ENCODE data around the gene PROZ. TPM values are rescaled to one million over a fixed set of nuclear protein-coding genes. Genes with fewer than 3 reads are reported as not detected.

PROZ gene
- total RNA-seq, 4 donors from 2014 or later, result not detected

- Histone ChIP-seq H3K36me3 (peaks cover 9 to 82% (median 15%) of the 10 kb centered on the region in 3 donors), H3K27me3 (no peaks in the 10 kb centered on the region), H3K4me1 (peaks cover 0 to 16% (median 0%) of the 10 kb centered on the region in 3 donors), H3K4me3 (no peak overlapping the region), H3K27ac (no peak overlapping the region), H3K9me3 (no peaks in the 10 kb centered on the region)
- WGBS, 2 donors, result 79 to 81% methylated on average over 4 of the region's 4 CpGs
- intact Hi-C loops (cut with DNase I), result no loop called here
- no peak for DNase-seq
- TF ChIP-seq POLR2A (IDR thresholded peaks at IDR 0.05), result no peak
- TF ChIP-seq, protein P1, sequence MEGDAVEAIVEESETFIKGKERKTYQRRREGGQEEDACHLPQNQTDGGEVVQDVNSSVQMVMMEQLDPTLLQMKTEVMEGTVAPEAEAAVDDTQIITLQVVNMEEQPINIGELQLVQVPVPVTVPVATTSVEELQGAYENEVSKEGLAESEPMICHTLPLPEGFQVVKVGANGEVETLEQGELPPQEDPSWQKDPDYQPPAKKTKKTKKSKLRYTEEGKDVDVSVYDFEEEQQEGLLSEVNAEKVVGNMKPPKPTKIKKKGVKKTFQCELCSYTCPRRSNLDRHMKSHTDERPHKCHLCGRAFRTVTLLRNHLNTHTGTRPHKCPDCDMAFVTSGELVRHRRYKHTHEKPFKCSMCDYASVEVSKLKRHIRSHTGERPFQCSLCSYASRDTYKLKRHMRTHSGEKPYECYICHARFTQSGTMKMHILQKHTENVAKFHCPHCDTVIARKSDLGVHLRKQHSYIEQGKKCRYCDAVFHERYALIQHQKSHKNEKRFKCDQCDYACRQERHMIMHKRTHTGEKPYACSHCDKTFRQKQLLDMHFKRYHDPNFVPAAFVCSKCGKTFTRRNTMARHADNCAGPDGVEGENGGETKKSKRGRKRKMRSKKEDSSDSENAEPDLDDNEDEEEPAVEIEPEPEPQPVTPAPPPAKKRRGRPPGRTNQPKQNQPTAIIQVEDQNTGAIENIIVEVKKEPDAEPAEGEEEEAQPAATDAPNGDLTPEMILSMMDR (IDR thresholded peaks at IDR 0.05), result no peak
Measured at GRCh38 chr13:113190181-113190580, 31.7 kb downstream of the PROZ start.

GRCh38 chr13:113192279-113192678, 33.8 kb downstream of the PROZ start:
- H3K36me3 ChIP-seq, result peaks cover 9 to 97% (median 24%) of the 10 kb centered on the region in 3 donors
- intact Hi-C loops (cut with DNase I), result no loop called here
- 75 to 77% methylated on average over 4 of the region's 4 CpGs for WGBS, 2 donors
- TF ChIP-seq, protein P1 (IDR thresholded peaks at IDR 0.05), result no peak
- TF ChIP-seq POLR2A (IDR thresholded peaks at IDR 0.05), result no peak
- no peak overlapping the region for H3K4me3 ChIP-seq
- no peak overlapping the region for H3K27ac ChIP-seq
- peaks cover 0 to 7% (median 0%) of the 10 kb centered on the region in 3 donors for H3K4me1 ChIP-seq
- no peaks in the 10 kb centered on the region for H3K27me3 ChIP-seq
- DNase-seq, result no peak
- no peaks in the 10 kb centered on the region for H3K9me3 ChIP-seq

- DNase-seq, result no peak
- H3K36me3 ChIP-seq, result peaks cover 9 to 100% (median 27%) of the 10 kb centered on the region in 3 donors
Measured at GRCh38 chr13:113192902-113193301, 34.5 kb downstream of the PROZ start.

GRCh38 chr13:113195360-113195759, 36.9 kb downstream of the PROZ start:
- WGBS, 2 donors, result 72 to 77% methylated on average over 6 of the region's 6 CpGs
- Histone ChIP-seq H3K36me3 (peaks cover 9 to 100% (median 37%) of the 10 kb centered on the region in 3 donors), H3K4me3 (no peak overlapping the region), H3K27ac (no peak overlapping the region), H3K9me3 (no peaks in the 10 kb centered on the region), H3K27me3 (no peaks in the 10 kb centered on the region), H3K4me1 (no peaks in the 10 kb centered on the region)
- TF ChIP-seq, protein P1 (IDR thresholded peaks at IDR 0.05), result no peak
- TF ChIP-seq POLR2A (IDR thresholded peaks at IDR 0.05), result no peak
- no peak for DNase-seq
- intact Hi-C loops (cut with DNase I), result no loop called here

More at GRCh38 chr13:113192902-113193301, 34.5 kb downstream of the PROZ start:
- Histone ChIP-seq H3K27me3 (no peaks in the 10 kb centered on the region), H3K4me1 (peaks cover 0 to under 1% (median 0%) of the 10 kb centered on the region in 3 donors), H3K4me3 (no peak overlapping the region), H3K27ac (no peak overlapping the region), H3K9me3 (no peaks in the 10 kb centered on the region)
- WGBS, 2 donors, result 70 to 88% methylated on average over 2 of the region's 2 CpGs
- TF ChIP-seq, protein P1 (IDR thresholded peaks at IDR 0.05), result no peak
- no peak for TF ChIP-seq POLR2A (IDR thresholded peaks at IDR 0.05)
- intact Hi-C loops (cut with DNase I), result no loop called here

DNA sequence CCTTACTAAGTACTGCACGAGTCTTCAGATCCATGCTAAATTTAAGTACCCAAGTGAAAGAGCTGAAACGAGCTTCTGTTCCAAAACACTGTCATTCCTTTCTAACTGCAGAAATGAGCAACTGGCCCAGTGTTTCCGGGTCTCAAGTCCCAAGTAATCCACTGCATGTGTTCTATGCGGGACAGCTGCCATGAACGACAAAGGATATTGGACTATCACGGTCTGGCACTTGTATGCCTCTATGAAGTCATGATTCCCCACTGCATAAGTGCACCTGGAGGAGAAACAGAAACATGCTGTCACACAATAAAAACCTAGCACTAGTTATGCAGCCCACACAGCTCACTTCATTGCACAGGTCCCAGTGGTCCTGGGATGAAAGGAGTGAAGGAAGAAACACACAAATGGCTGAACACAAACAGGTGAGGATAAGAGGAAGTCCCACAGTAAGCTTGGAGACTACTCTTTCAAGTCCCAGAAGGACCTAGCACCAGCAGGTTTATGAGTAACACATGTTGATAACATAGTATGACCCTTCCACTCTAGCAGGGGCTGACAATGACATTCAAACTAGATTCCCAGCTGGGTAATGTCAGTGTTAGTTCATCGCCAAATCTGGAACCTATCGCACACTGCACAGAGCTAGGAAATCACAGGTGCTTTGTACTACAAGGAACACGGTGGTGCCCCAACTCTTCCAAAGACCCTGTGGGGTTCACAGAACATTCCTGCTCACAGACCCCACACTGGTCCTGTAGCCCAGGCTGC, 38.7 kb downstream of the PROZ start:
- H3K27me3 ChIP-seq, result no peaks in the 10 kb centered on the region
- DNase-seq, result no peak
- no peaks in the 10 kb centered on the region for H3K9me3 ChIP-seq
- peaks cover 9 to 86% (median 34%) of the 10 kb centered on the region in 3 donors for H3K36me3 ChIP-seq
- no peak overlapping the region for H3K4me3 ChIP-seq
- WGBS, 2 donors, result 83% methylated on average over 9 of the region's 9 CpGs
- no peak for TF ChIP-seq POLR2A (IDR thresholded peaks at IDR 0.05)
- TF ChIP-seq, protein P1 (IDR thresholded peaks at IDR 0.05), result no peak
- intact Hi-C loops (cut with DNase I), result no loop called here
- no peaks in the 10 kb centered on the region for H3K4me1 ChIP-seq
- H3K27ac ChIP-seq, result no peak overlapping the region
